ENCODE data around the gene MARCKS.

GRCh38 chr6:113862112-113862511, 5.0 kb downstream of the MARCKS start:
- TF ChIP-seq POLR2A (IDR thresholded peaks at IDR 0.05) (no peak), CTCF (IDR thresholded peaks at IDR 0.05 in 8 of 11, conservative IDR thresholded peaks at IDR 0.05 in 3 of 11) (no peak)
